AG04449 (cell line): ENCODE measurements around the gene GIT2.
"Not testable (repeated sequence)": the region's sequence is repeated elsewhere in the genome, so short reads cannot be mapped to it uniquely, and the experiment has no call there.

Experiments
- CTCF ChIA-PET: fragments of 350-600 bp; formaldehyde crosslinking; extraction: SDS; loops from one replicate; lab custom pipeline; 2021; ENCODE audit warnings: antibody characterized with exemption; lab: Yijun Ruan, JAX
- POLR2A ChIA-PET: fragments of 400-600, 350-600 bp; formaldehyde crosslinking; extraction: SDS; loops from one replicate; lab custom pipeline; 2020; ENCODE audit warnings: antibody characterized with exemption, inconsistent platforms; lab: Yijun Ruan, JAX
- DNase-seq: peaks from one replicate; pipeline ENCODE4 v3.0.0-alpha.2; 2010; ENCODE audit warnings: low read depth, low spot score
- H3K4me3 ChIP-seq: 2 replicates; pipeline ENCODE4 v1.5.1; 2011; ENCODE audit warnings: low read depth, mild to moderate bottlenecking, control low read depth, low read length
- CTCF ChIP-seq: IDR thresholded peaks from one replicate; pipeline ENCODE4 v1.5.1; 2011; ENCODE audit warnings: mild to moderate bottlenecking, moderate library complexity, low read length, control low read depth, inconsistent platforms; ENCODE audit not compliant: insufficient read depth; ENCODE audit errors: missing control alignments

Gene GIT2

GRCh38 chr12:109991586-109991985 is 4.6 kb downstream of the GIT2 start:
- DNase-seq: no peak
- TF ChIP-seq CTCF: no peak
- ChIA-PET CTCF (interaction anchor here (0.6 kb wide), 2 partner anchors 62 to 147 kb away, joined by 3 read pairs; no protein-coding TSS in a partner anchor), POLR2A (no interaction called here)
- no peak overlapping the region for H3K4me3 ChIP-seq

GRCh38 chr12:109989380-109989779 is 6.8 kb downstream of the GIT2 start:
- no peak overlapping the region for H3K4me3 ChIP-seq
- no peak for TF ChIP-seq CTCF
- CTCF ChIA-PET: no interaction called here
- POLR2A ChIA-PET: no interaction called here
- DNase-seq: no peak

DNA sequence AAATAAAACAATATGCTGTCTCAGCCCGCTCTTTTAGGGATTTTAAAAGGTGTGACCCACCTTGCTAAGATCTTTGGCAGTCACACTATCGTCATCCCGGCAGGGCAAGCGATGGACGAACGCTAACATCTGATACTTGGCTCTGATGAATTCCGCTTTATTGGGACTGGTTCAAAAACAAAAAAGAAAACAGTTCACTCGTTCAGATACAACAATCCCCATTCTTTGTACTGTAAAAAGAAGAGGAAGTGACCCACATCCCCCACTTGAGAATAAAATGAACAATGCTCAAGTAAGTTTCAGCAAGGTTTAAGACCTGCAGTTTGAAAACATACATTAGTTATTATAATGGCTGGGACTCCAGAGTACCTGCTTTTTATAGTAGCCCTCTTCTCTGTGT is 7.3 kb downstream of the GIT2 start:
- no peak overlapping the region for H3K4me3 ChIP-seq
- TF ChIP-seq CTCF: no peak
- DNase-seq: no peak
- POLR2A ChIA-PET: no interaction called here
- CTCF ChIA-PET: no interaction called here

GRCh38 chr12:109988274-109988673 is 7.9 kb downstream of the GIT2 start:
- CTCF ChIA-PET: interaction anchor here (1.4 kb wide), 1 partner anchor 55 kb away, joined by 3 read pairs; no protein-coding TSS in a partner anchor
- no peak for DNase-seq
- POLR2A ChIA-PET: interaction anchor here (0.9 to 1.4 kb wide), 2 partner anchors 11 to 24 kb away, joined by 3 to 4 read pairs; partner anchors contain the start of gene ANKRD13A
- TF ChIP-seq CTCF: no peak
- H3K4me3 ChIP-seq: no peak overlapping the region

GRCh38 chr12:109987615-109988014 is 8.6 kb downstream of the GIT2 start:
- no peak for TF ChIP-seq CTCF
- no peak overlapping the region for H3K4me3 ChIP-seq
- POLR2A ChIA-PET: interaction anchor here (0.9 to 1.4 kb wide), 2 partner anchors 11 to 25 kb away, joined by 3 to 4 read pairs; partner anchors contain the start of gene ANKRD13A
- CTCF ChIA-PET: interaction anchor here (1.4 kb wide), 1 partner anchor 54 kb away, joined by 3 read pairs; no protein-coding TSS in a partner anchor
- peak; percentile 86 for DNase-seq

- DNase-seq, CTCF ChIA-PET, H3K4me3 ChIP-seq, POLR2A ChIA-PET: not testable (repeated sequence)
These were observed 9.9 kb downstream of the GIT2 start for GRCh38 chr12:109986236-109986635.
